OCI-LY7 (cell line): ENCODE measurements around the gene MCM9. TPM values are rescaled to one million over a fixed set of nuclear protein-coding genes. Genes with fewer than 3 reads are reported as not detected.
A peak's percentile ranks its signal among the peaks of the same experiment; 100 is the strongest.

Experiments
- BruUV-seq: library from RNA; stranded (reverse); fragments of 400-500 nt; replicated peaks from 2 replicates; lab custom pipeline; 2021; lab: Mats Ljungman, UMichigan
- CTCF ChIA-PET: fragments of 300-600 bp; sonication (Branson Sonifier 250); formaldehyde crosslinking; loops from one replicate; lab custom pipeline; 2022; ENCODE audit warnings: antibody characterized with exemption; ENCODE audit not compliant: unreplicated experiment; lab: Charles Lee
- POLR2A ChIA-PET: fragments of 300-600 bp; sonication (Branson Sonifier 250); formaldehyde crosslinking; loops from one replicate; lab custom pipeline; 2022; ENCODE audit warnings: antibody characterized with exemption; lab: Charles Lee
- DNase-seq: peaks from one replicate; pipeline ENCODE4 v3.0.0-alpha.2; 2015; ENCODE audit warnings: low spot score
- H2AFZ ChIP-seq: fragments of 200-600 bp; sonication (generic), shearing (Covaris generic); 2 replicates; pipeline ENCODE4 v1.6.1; 2014; ENCODE audit warnings: mild to moderate bottlenecking, antibody characterized with exemption, low read length, moderate library complexity
- H3K27ac ChIP-seq: fragments of 200-600 bp; sonication (generic); 2 replicates; pipeline ENCODE4 v1.5.1; 2014; ENCODE audit warnings: mixed run types, low read depth, mild to moderate bottlenecking, moderate library complexity, low read length, inconsistent platforms; ENCODE audit not compliant: poor library complexity, severe bottlenecking
- H3K36me3 ChIP-seq: fragments of 200-600 bp; sonication (generic); 2 replicates; pipeline ENCODE4 v1.6.1; 2014; ENCODE audit warnings: mild to moderate bottlenecking, antibody characterized with exemption, low read length, moderate library complexity, mixed read lengths; ENCODE audit not compliant: insufficient read depth
- H3K4me1 ChIP-seq: fragments of 200-600 bp; sonication (generic); 2 replicates; pipeline ENCODE4 v1.5.1; 2014; ENCODE audit warnings: mild to moderate bottlenecking, low read length; ENCODE audit not compliant: insufficient read depth, poor library complexity, severe bottlenecking
- H3K4me2 ChIP-seq: fragments of 200-600 bp; sonication (generic); 2 replicates; pipeline ENCODE4 v1.6.1; 2014; ENCODE audit warnings: mild to moderate bottlenecking, low read length
- H3K4me3 ChIP-seq: fragments of 200-600 bp; sonication (generic); 2 replicates; pipeline ENCODE4 v1.5.1; 2014; ENCODE audit warnings: mild to moderate bottlenecking, low read depth, low read length; ENCODE audit not compliant: poor library complexity, severe bottlenecking
- H3K79me2 ChIP-seq: fragments of 200-600 bp; sonication (generic); 2 replicates; pipeline ENCODE4 v1.6.1; 2016; ENCODE audit warnings: low read depth, mild to moderate bottlenecking, low read length, moderate library complexity, mixed read lengths; ENCODE audit not compliant: insufficient read depth
- H3K9me2 ChIP-seq: fragments of 200-600 bp; sonication (generic); 2 replicates; pipeline ENCODE4 v1.6.1; 2016; ENCODE audit warnings: mild to moderate bottlenecking, low read length, mixed read lengths; ENCODE audit not compliant: insufficient read depth
- H3K9me3 ChIP-seq: fragments of 200-600 bp; sonication (generic); 2 replicates; pipeline ENCODE4 v1.6.1; 2014; ENCODE audit warnings: mild to moderate bottlenecking, mixed run types, low read length, mixed read lengths
- H4K20me1 ChIP-seq: fragments of 200-600 bp; sonication (generic); 2 replicates; pipeline ENCODE4 v1.6.1; 2014; ENCODE audit warnings: mild to moderate bottlenecking, antibody characterized with exemption, low read length, moderate library complexity, mixed read lengths; ENCODE audit not compliant: insufficient read depth
- EZH2phosphoT487 ChIP-seq: fragments of 200-600 bp; sonication (generic); IDR thresholded peaks from 2 replicates; pipeline ENCODE4 v1.6.1; 2018; ENCODE audit warnings: low read depth, borderline replicate concordance, mild to moderate bottlenecking, mixed run types, antibody characterized with exemption, low read length, moderate library complexity, mixed read lengths
- intact Hi-C: fragments of 100-400 bp; cut with micrococcal nuclease; formaldehyde crosslinking; loops from one replicate; pipeline ENCODE4 v1.10.0; 2022; ENCODE audit not compliant: unreplicated experiment
- total RNA-seq, 2 experiments: library from RNA; depleted of rRNA in 1 of 2; stranded (reverse); fragments of >200 nt in 1 of 2; shearing (Covaris generic) in 1 of 2; gene quantifications; 2 replicates each; pipeline ENCODE4 v1.2.3, GENCODE V29; 2014 to 2022
- TF ChIP-seq, protein P1 (sequence below): fragments of 200-600 bp; sonication (generic); conservative IDR thresholded peaks from 2 replicates; pipeline ENCODE4 v1.5.1; 2014; ENCODE audit warnings: mild to moderate bottlenecking, antibody characterized with exemption, low read length, moderate library complexity, mixed read lengths

The MCM9 gene
- total RNA-seq, 2 experiments from 2014 or later = 17.4 to 18.8 TPM

GRCh38 chr6:118804091-118804490, 130.9 kb downstream of the MCM9 start:
- Histone ChIP-seq H3K9me3 (no peaks in the 10 kb centered on the region), H2AFZ (no peak overlapping the region), H3K27ac (no peak overlapping the region), H3K79me2 (no peaks in the 10 kb centered on the region), H3K36me3 (no peaks in the 10 kb centered on the region), H4K20me1 (no peaks in the 10 kb centered on the region), H3K4me3 (no peak overlapping the region), H3K4me1 (peaks cover 6% of the 10 kb centered on the region), H3K4me2 (no peak overlapping the region), H3K9me2 (no peaks in the 10 kb centered on the region)
- ChIA-PET POLR2A (interaction anchor here (0.7 to 0.8 kb wide), 2 partner anchors 10 to 95 kb away, joined by 3 read pairs; no protein-coding TSS in a partner anchor), CTCF (no interaction called here)
- no TSS peak for BruUV-seq
- TF ChIP-seq, protein P1, sequence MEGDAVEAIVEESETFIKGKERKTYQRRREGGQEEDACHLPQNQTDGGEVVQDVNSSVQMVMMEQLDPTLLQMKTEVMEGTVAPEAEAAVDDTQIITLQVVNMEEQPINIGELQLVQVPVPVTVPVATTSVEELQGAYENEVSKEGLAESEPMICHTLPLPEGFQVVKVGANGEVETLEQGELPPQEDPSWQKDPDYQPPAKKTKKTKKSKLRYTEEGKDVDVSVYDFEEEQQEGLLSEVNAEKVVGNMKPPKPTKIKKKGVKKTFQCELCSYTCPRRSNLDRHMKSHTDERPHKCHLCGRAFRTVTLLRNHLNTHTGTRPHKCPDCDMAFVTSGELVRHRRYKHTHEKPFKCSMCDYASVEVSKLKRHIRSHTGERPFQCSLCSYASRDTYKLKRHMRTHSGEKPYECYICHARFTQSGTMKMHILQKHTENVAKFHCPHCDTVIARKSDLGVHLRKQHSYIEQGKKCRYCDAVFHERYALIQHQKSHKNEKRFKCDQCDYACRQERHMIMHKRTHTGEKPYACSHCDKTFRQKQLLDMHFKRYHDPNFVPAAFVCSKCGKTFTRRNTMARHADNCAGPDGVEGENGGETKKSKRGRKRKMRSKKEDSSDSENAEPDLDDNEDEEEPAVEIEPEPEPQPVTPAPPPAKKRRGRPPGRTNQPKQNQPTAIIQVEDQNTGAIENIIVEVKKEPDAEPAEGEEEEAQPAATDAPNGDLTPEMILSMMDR = no peak
- no peak for TF ChIP-seq EZH2phosphoT487
- intact Hi-C loops = loop anchor here (10.0 kb wide), 1 partner anchor 519 kb away; no protein-coding TSS in a partner anchor
- no peak for DNase-seq

GRCh38 chr6:118801257-118801656, 133.7 kb downstream of the MCM9 start:
- Histone ChIP-seq H3K4me3 (no peak overlapping the region), H3K36me3 (no peaks in the 10 kb centered on the region), H4K20me1 (no peaks in the 10 kb centered on the region), H3K9me2 (no peaks in the 10 kb centered on the region), H3K79me2 (no peaks in the 10 kb centered on the region), H3K4me1 (no peaks in the 10 kb centered on the region), H2AFZ (no peak overlapping the region), H3K4me2 (no peak overlapping the region), H3K9me3 (no peaks in the 10 kb centered on the region), H3K27ac (no peak overlapping the region)
- BruUV-seq = no TSS peak
- ChIA-PET CTCF (no interaction called here), POLR2A (no interaction called here)
- no peak for DNase-seq
- intact Hi-C loops = loop anchor here (10.0 kb wide), 1 partner anchor 516 kb away; no protein-coding TSS in a partner anchor
- TF ChIP-seq EZH2phosphoT487 = no peak
- TF ChIP-seq, protein P1 = no peak

GRCh38 chr6:118800394-118801071, 134.4 kb downstream of the MCM9 start:
- peak overlapping the region; percentile 21; the same call in 1 of the 2 replicates for H3K4me2 ChIP-seq
- no peaks in the 10 kb centered on the region for H3K9me3 ChIP-seq
- H3K27ac ChIP-seq = no peak overlapping the region
- H3K79me2 ChIP-seq = no peaks in the 10 kb centered on the region
- BruUV-seq = no TSS peak
- H3K9me2 ChIP-seq = no peaks in the 10 kb centered on the region
- peak; percentile 86 for DNase-seq
- H3K4me3 ChIP-seq = no peak overlapping the region
- no peaks in the 10 kb centered on the region for H3K4me1 ChIP-seq
- TF ChIP-seq EZH2phosphoT487 = no peak
- TF ChIP-seq, protein P1 = peak; percentile 95
- POLR2A ChIA-PET = no interaction called here
- no peaks in the 10 kb centered on the region for H4K20me1 ChIP-seq
- H2AFZ ChIP-seq = peak overlapping the region; percentile 38; the same call in 1 of the 2 replicates
- no peaks in the 10 kb centered on the region for H3K36me3 ChIP-seq
- intact Hi-C loops = loop anchor here (1.0 to 10.0 kb wide), 2 partner anchors 235 to 516 kb away; no protein-coding TSS in a partner anchor
- CTCF ChIA-PET = no interaction called here
